NCI-H82 treated with DMSO at 0.1 percent for 48 hours (cell line): ENCODE results near the gene DNM2.
A peak's percentile ranks its signal among the peaks of the same experiment; 100 is the strongest.
"Not testable (repeated sequence)": the region's sequence is repeated elsewhere in the genome, so short reads cannot be mapped to it uniquely, and the experiment has no call there.

Experiments used
- DNase-seq: peaks from one replicate; lab custom pipeline; 2025; ENCODE audit not compliant: unreplicated experiment; lab: John Stamatoyannopoulos, UW

The DNM2 gene

DNA sequence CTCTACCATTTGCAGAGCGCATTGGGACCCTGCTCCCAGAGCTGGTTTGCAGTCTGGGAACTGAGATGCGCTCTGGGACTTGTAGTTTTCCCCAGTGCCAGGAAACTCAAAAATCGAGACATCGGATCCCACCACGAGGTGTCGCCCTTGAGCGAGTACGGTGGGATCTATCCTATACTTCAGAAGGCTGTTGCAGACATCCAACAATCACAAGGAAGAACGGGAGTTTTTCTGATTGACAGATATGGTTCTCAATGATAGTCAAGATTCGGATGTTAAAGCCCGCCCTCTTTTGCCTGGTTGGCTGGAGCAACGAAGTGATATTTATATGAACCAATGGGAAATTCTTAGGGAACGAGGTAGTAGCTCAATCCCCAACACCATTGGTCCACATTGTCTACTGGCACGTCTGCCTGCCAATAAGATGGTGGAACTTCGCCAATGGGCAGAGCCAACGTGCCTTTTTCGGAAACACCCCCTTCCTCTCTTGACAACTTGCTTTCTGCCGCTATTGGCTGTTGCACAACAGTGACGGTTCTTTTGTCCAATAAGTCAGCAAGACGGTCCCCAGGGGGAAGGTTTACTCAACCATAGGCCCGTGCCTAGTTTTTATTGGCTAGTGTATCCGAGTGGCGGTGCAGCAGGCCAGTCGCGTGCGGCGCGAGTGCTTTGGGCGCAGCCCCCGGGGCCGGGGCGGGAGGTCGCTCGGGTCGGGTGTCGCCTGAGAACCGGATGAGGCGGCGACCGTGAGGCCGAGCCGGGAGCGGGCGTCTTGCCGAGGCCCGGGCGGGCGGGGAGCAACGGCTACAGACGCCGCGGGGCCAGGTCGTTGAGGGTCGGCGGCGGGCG is at the start of gene DNM2:
DNM2 (plus strand) TSS at position 724 of the 849 bp plus-strand sequence. CDS start 164 bp downstream, outside the sequence.
- DNase-seq = peak; percentile 99

DNA sequence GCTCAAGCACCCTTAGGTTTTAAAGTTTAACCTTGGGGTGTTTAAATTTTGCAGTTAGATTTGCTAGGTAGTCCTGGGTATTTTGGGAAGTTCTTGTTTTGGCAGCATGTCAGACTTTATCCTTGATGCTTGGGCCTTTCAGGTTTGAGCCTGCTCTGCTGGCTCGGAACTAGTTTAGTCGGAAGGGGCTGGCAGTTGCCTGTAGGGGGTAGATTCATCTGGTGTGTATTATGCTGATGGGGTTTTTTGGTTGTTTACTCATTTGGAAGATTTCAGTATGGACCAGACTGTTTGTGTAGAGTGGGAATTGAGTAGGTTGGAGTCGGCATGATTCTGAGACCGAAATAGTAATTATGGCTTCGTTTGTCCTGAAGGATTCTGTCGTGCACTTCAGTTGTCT is 48.6 kb upstream of the DNM2 start:
- no peak for DNase-seq

DNA sequence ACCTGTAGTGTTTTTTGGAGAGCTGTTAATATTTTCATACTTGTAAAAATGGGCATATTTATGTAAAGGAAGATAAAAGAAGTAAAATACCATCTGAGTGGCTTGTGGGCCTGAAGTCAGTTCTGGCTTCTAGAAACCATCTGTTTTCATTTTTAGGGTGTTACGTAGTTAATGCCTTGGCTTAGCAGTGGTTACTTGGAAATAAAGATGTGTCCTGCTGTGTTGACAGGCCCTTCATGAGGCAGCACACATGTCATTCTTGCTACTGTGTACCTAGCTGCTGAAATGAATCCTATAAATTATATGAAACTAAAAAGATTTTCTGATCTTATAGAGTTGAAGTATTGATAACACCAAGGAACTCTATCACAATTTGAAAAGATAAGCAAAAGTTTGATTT is 47.7 kb upstream of the DNM2 start:
- DNase-seq = no peak

DNA sequence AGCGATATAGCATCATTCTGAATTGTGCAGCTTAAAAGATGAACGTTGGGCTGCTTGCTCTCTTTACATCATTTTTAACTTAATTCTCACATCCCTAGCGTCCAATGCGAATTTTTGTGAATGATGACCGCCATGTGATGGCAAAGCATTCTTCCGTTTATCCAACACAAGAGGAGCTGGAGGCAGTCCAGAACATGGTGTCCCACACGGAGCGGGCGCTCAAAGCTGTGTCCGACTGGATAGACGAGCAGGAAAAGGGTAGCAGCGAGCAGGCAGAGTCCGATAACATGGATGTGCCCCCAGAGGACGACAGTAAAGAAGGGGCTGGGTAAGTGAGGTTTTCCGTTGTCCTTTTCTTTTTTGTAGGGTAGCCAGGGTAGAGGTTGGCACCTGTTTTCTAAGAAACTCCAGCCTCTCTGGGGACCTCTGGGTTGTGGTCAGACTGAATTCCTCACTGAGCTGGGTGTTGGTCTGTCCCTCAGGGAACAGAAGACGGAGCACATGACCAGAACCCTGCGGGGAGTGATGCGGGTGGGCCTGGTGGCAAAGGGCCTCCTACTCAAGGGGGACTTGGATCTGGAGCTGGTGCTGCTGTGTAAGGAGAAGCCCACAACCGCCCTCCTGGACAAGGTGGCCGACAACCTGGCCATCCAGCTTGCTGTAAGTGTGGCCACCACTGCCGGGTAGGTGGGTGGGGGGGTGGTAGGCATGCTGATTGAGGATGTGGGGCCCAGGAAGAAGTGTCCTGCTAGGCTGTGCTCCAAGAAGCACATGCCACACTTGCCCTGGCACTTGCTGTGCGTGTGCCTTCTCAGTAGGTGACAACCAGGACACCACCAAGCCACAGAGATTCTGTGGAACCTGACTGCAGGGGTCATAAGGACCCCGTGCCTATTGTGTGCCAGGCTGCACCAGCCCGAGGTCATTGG is 46.7 kb upstream of the DNM2 start:
- no peak for DNase-seq

DNA sequence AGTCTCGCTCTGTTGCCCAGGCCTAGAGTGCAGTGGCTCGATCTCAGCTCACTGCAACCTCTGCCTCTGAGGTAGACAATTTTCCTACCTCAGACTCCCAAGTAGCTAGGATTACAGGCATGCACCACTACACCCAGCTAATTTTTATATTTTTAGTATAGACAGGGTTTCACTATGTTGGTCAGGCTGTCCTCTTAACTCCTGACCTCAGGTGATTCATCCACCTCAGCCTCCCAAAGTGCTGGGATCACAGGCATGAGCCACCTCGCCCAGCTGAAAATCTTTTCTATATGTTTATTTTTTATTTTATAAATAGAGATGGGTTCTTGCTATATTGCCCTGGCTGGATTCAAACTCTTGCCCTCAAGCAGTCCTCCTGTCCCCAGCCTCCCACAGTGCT is 46.0 kb upstream of the DNM2 start:
- not testable (repeated sequence) for DNase-seq

DNA sequence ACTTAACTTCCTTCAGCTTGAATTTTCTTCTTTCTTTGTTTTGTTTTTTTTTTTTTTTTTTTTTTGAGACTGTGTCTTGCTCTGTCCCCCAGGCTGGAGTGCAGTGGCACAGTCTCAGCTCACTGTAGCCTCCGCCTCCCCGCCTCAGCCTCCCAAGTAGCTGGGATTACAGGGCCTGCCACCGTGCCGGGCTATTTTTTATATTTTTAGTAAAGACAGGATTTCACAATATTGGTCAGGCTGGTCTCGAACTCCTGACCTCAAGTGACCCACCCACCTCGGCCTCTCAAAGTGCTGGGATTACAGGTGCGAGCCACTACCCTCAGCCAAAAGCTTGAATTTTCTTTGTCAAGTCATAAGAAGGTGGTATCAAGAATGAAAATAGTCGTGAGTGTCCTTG is 42.7 kb upstream of the DNM2 start:
- DNase-seq = not testable (repeated sequence)

DNA sequence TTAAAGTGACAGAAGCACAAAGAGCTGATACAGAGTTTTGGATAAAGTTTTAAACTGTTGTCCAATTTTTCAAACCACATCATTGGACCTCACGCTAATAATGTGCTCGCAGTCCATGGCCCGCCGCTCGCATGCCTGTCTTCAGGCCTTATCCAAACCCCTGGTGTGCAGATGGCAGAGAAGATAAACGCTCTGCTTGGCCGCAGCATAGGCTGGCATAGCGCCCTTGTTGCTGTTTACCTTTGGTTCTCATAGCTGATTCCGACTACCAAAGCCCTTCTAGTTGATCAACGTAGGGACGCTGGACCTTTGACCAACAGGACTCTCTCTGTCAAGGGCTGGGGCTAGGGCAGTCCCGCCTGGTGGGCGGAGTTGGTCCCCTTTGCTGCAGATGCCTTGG is 40.1 kb upstream of the DNM2 start:
- no peak for DNase-seq

GRCh38 chr19:10678813-10679212 is 39.1 kb upstream of the DNM2 start:
- no peak for DNase-seq

GRCh38 chr19:10679743-10680142 is 38.1 kb upstream of the DNM2 start:
- no peak for DNase-seq

GRCh38 chr19:10680545-10681135 is 37.2 kb upstream of the DNM2 start:
- no peak for DNase-seq

- DNase-seq = no peak
These were observed 36.2 kb upstream of the DNM2 start for GRCh38 chr19:10681658-10682057.

GRCh38 chr19:10682397-10683063 is 35.3 kb upstream of the DNM2 start:
- no peak for DNase-seq

- no peak for DNase-seq
These were observed 34.8 kb upstream of the DNM2 start for GRCh38 chr19:10683064-10683426.

- DNase-seq = no peak
These were observed 34.3 kb upstream of the DNM2 start for GRCh38 chr19:10683582-10683981.

- no peak for DNase-seq
These were observed 32.7 kb upstream of the DNM2 start for GRCh38 chr19:10685210-10685609.

DNA sequence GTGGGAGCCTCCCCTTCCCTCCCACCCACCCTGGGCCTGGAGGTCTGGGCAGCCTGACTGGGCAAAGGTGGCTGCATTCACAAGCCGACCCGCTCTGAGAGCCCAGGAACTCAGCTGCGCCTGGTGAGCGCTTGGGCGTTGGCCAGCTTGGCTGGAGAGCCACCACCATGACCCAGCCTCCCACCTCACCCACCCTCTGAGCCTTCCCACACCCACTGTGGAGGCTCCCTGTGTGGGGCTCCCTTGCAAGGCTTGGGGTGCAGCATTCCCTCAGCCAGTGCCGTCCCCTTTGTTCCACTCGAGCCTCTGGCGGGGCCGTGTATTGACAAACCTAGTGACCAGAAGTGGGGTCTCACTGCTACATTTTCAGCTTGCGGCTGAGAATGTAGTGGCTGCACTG is 31.7 kb upstream of the DNM2 start:
- no peak for DNase-seq

DNA sequence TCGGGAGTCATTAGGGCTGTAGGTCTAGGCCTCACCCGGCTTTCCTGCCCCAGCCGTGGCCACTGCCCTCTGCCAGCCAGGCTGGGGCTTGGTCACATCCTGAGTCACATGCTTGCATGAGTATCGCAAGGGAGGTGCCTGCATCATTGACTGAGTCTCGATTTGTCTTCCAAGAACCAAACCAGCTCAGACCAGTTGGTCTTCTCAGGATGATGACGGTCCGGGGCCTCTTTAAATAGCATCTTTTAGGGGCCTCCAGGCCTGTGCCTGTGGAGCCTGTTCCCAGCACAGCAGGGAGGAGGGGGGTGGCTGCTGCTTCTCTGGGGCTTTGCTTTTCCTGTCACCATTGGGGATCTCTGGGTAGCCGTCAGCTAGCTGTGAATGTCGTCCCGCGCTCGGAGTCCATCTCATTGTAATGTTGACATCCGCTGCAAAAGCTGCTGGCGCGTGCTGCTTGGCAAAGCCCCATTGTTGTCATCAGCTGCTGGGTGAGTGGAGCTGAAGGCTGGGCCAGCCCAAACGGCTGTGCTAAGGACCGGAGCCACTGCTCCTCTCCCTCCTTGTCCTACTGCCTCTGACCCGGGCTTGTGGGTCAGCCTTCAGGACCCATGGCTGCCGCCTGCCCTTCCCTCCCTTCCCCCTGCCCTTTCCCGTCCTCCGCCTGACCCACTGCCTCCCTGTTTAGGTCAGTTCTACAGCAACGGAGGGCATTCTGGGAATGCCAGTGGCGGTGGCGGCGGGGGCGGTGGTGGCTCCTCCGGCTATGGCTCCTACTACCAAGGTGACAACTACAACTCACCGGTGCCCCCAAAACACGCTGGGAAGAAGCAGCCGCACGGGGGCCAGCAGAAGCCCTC is 31.0 kb upstream of the DNM2 start:
- no peak for DNase-seq

DNA sequence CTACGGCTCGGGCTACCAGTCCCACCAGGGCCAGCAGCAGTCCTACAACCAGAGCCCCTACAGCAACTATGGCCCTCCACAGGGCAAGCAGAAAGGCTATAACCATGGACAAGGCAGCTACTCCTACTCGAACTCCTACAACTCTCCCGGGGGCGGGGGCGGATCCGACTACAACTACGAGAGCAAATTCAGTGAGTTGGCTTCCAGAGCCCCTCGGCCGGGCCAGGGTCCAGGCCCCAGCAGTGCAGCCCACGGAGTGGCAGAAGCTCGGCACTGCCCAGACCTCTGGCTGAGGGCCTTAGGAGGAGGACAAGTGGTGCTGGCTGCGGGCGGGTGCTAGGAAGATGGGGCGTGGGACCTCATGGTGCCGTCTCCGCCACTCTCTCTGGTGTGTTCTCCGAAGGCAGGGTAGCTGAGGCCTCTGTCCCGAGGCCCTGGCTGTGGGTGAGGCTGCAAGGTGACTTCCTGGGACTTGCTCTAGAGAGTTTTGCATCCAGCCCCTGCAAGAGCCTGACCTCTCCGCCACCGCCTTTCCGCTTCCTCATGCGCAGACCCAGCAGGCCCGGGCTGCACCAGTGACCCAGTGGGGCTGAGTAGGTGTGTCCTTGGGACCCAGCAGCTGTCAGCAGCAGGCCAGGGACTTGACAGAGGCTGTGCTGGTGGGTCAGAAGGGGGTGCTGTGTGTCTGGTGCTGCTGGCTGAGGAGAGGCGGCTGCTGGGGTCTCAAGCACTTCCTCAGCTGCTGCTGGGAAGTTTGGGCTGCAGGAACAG is 30.2 kb upstream of the DNM2 start:
- DNase-seq = no peak

GRCh38 chr19:10688545-10689280 is 29.2 kb upstream of the DNM2 start:
- no peak for DNase-seq
